Loucy (cell line): ENCODE measurements around the gene CTAGE4.

Source experiments
- EZH2phosphoT487 ChIP-seq: fragments of 200-600 bp; IDR thresholded peaks from 2 replicates; pipeline ENCODE4 v1.6.1; 2018; ENCODE audit warnings: antibody characterized with exemption, mild to moderate bottlenecking, moderate library complexity, borderline replicate concordance
- TF ChIP-seq, protein P1 (sequence below): fragments of 200-600 bp; sonication (generic); conservative IDR thresholded peaks from 2 replicates; pipeline ENCODE4 v1.5.1; 2014; ENCODE audit warnings: mild to moderate bottlenecking, antibody characterized with exemption, low read length

- TF ChIP-seq, protein P1, sequence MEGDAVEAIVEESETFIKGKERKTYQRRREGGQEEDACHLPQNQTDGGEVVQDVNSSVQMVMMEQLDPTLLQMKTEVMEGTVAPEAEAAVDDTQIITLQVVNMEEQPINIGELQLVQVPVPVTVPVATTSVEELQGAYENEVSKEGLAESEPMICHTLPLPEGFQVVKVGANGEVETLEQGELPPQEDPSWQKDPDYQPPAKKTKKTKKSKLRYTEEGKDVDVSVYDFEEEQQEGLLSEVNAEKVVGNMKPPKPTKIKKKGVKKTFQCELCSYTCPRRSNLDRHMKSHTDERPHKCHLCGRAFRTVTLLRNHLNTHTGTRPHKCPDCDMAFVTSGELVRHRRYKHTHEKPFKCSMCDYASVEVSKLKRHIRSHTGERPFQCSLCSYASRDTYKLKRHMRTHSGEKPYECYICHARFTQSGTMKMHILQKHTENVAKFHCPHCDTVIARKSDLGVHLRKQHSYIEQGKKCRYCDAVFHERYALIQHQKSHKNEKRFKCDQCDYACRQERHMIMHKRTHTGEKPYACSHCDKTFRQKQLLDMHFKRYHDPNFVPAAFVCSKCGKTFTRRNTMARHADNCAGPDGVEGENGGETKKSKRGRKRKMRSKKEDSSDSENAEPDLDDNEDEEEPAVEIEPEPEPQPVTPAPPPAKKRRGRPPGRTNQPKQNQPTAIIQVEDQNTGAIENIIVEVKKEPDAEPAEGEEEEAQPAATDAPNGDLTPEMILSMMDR = no peak
- TF ChIP-seq EZH2phosphoT487 = no peak
Measured at GRCh38 chr7:144137501-144137900, 45.8 kb upstream of the CTAGE4 start.
